GM12891 (cell line): ENCODE measurements around the gene GSG1.

Experiments used
- PAX5 ChIP-seq: IDR thresholded peaks from 2 replicates; pipeline ENCODE4 v1.6.1; 2011; ENCODE audit warnings: low read length, moderate library complexity, mild to moderate bottlenecking; ENCODE audit not compliant: insufficient read depth, severe bottlenecking
- POLR2A ChIP-seq: IDR thresholded peaks from 2 replicates; pipeline ENCODE4 v1.6.1; 2011; ENCODE audit warnings: low read depth, low read length, control low read depth
- POLR2AphosphoS5 ChIP-seq: IDR thresholded peaks from 2 replicates; pipeline ENCODE4 v1.6.1; 2011; ENCODE audit warnings: low read depth, low read length, control low read depth
- POU2F2 ChIP-seq: IDR thresholded peaks from 2 replicates; pipeline ENCODE4 v1.6.1; 2011; ENCODE audit warnings: low read depth, mild to moderate bottlenecking, control low read depth, low read length, moderate library complexity
- SPI1 ChIP-seq: IDR thresholded peaks from 2 replicates; pipeline ENCODE4 v1.6.1; 2011; ENCODE audit warnings: low read depth, low read length, control low read depth
- TAF1 ChIP-seq: IDR thresholded peaks from 2 replicates; pipeline ENCODE4 v1.6.1; 2011; ENCODE audit warnings: low read depth, low read length, control low read depth

DNA sequence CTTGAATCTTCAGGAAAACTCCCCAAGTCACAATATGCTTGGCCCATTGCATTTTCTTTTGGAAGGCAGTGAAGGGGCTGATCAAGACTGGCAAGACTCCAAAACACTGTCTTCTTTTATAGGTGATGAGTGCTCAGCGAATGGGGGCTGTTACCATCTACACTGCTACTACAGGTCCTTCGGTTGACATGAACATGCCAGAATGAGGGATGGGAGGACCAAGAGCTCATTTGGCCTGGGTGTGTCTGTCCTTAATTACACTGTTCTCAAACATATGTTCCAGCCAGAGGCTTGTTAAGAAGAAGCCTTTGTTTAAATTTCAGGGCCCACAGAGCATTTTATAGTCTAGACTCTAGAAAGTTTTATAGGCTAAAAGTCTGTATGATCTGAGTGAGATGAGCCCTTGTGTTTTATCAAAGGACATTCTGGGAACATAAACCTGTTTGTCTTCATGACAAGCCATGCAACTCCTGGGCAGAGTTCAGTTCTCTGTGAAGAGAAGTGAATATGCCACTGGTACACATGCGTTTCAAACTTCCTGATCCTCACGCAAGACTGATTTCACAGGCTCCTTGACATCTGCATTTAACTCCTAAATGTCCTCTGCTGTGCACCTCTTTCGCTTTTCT lies 64.0 kb downstream of the GSG1 start:
- no peak for TF ChIP-seq POLR2A
- TF ChIP-seq TAF1, result no peak
- TF ChIP-seq POLR2AphosphoS5, result no peak
- TF ChIP-seq PAX5, result no peak
- TF ChIP-seq SPI1, result no peak
- TF ChIP-seq POU2F2, result no peak
